NCI-H2029 treated with DMSO at 0.1 percent for 48 hours (cell line): ENCODE results near the gene NOL12.
A peak's percentile ranks its signal among the peaks of the same experiment; 100 is the strongest.
"Not testable (repeated sequence)": the region's sequence is repeated elsewhere in the genome, so short reads cannot be mapped to it uniquely, and the experiment has no call there.

Experiments used
- DNase-seq: peaks from one replicate; lab custom pipeline; 2025; lab: John Stamatoyannopoulos, UW

Gene NOL12, protein sequence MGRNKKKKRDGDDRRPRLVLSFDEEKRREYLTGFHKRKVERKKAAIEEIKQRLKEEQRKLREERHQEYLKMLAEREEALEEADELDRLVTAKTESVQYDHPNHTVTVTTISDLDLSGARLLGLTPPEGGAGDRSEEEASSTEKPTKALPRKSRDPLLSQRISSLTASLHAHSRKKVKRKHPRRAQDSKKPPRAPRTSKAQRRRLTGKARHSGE

DNA sequence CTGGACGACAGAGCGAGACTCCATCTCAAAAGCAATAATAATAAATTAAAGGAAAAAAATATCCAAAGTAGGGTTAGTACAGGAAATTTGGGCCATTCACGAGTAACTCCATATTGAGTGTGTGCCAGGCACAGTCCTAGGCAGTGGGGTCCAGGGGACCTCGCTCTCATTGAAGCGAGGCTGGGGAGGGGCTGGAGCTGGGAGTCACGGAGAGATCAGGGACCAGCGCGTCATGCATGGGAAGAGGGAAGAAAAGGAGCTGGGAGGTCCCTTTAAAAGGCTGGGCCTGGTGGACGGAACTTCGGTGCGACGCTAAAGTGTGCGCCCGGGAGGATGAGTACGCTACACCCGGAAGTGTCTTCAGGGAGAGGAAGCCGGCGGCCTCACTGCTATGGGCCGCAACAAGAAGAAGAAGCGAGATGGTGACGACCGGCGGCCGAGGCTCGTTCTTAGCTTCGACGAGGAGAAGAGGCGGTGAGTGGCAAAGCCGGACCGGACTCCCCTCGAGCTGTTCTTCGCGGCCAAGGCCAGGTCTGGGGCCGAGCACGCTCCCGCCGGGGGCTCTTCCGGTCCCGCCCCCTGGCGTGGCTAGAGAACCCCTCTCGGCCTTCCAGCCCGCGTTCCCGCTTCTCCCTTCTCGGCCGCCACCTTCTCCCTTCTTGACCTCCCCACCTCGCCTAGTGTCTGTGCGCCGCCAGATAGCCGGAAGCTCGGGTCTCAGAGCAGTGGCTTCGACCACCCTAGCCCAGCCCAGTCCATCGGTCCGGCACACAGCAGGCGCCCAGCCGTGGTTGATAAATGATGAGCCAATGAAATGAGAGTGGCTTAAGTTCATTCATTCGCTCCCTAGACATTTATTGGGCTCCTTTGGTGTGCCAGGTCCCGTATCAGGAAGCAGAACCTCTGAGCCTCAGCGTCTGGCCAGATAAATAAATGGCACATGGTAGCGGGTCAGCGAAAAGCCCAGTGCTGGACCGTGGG lies at the start of gene NOL12:
TSS of gene NOL12 (plus strand) at position 342 of the 981 bp plus-strand sequence. CDS start at position 392, 50 bp downstream.
- peak; percentile 44 for DNase-seq

- no peak for DNase-seq
Measured at GRCh38 chr22:37636949-37637273, 49.2 kb upstream of the NOL12 start.

DNA sequence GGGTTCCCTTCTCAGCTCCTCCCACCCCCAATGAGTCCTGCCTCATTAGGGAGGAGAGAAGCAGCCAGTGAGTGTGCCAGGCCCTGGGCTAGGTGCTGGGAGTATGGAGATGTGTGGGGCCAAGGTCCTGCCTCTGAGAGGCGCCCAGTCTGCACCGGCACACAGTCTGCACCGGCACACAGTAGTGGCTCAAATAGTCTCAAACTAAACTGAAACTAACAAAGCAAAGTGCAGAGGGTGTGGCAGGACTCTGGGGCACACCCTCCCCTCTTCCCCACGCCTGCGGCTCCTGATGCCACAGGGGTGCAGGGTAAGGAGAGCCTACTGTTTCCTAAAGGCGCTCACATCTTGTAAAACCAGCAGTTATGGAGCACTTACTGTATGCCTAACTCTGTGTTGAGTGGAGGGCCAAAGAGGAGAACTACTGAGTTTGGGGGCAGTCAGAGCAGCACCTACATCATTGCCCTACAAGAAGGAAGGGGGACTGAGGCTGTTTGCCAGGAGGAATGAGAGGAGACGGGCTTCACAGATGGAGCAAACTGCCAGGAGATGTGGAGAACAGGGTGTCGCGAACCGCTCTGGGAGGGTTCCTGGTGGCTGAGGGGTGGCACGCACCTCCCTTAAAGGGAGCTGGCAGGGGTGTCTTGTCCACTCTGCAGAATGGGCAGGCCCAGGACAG lies 47.6 kb upstream of the NOL12 start:
- no peak for DNase-seq

GRCh38 chr22:37639070-37639760 lies 46.9 kb upstream of the NOL12 start, which contains the start of gene SH3BP1:
Gene SH3BP1, plus strand, starts transcription at chr22:37639669. Its CDS starts 119 bp downstream, at chr22:37639788.
- DNase-seq: no peak

- no peak for DNase-seq
Measured at GRCh38 chr22:37639771-37640590, 46.2 kb upstream of the NOL12 start.

DNA sequence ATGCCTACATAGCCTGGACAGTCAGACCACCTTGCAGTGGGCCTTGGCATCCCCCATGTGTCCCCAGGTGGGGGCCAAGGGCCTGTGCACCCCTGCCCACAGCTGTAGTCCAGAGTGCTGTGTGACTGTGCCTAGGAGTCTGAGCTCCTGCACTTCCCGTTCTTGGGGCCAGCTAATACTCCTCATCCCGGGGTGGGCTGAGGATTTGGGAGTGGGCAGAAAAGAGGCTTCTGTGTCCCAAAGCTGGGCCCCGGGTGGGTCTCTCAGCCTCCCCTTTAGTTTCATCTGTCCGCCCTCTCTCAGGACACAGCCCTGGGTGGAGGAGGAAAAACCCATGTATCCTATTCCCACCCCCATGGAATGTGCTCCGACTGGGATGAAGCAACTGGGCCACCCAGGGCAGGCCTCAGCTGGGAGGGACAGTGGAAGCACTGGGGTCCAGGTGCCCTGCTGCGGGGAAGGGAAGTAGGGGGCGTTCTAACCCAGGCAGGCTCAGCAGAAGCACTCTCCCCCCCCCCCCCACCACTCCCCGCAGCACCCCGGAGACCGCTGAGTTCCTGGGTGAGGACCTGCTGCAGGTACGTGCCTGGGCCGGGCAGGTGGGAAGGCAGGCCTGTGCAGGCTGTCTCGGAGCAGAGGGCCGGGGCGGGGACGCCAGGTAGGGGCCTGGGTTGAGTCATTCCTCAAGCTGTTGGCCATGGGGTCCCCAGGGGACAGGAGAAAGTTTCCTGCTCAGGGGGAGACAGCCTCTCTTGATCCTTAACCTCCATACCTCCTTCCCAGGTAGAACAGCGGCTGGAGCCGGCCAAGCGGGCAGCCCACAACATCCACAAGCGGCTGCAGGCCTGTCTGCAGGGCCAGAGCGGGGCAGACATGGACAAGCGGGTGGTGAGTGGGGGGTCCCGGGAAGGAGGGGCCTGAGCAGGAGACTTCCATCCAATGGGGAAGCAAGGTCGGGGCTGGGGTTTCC lies 45.3 kb upstream of the NOL12 start:
- DNase-seq: no peak

- DNase-seq: no peak
Measured at GRCh38 chr22:37641561-37641949, 44.6 kb upstream of the NOL12 start.

- DNase-seq: peak; percentile 5
Measured at GRCh38 chr22:37643225-37643847, 42.8 kb upstream of the NOL12 start.

DNA sequence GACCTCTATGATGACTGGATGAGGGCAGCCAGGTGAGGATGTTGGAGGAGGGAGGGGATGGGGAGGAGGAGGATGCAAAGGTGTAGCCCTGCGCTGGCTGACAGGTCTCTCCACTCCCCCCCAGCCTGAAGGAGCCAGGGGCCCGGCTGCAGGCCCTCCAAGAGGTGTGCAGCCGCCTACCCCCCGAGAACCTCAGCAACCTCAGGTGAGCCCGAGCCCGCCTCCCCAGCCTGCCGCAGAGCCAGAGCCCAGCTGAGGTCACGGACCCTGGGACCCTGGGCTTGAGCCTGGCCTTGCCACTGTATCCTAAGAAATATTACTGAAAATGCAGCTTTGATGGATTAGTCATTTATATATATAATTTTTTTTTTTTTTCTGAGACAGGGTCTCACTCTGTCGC lies 38.8 kb upstream of the NOL12 start:
- DNase-seq: no peak

DNA sequence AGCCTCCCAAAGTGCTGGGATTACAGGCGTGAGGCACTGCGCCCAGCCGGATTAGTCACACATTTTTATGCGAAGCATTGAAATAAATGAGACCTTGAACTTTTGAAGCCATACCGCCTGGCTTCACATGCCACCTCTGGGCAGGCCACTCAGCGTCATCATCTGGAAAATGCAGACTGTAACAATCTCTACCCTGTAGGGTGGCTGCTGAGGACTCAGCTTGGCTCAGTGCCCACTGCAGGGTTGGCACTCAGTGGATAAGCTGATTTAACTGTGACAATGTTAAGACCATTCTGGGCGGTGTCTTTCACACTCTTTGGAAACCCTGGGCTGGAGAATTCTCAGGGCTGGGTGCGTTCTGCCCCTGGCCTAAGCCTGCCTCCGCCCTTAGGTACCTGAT lies 38.2 kb upstream of the NOL12 start:
- no peak for DNase-seq

GRCh38 chr22:37650463-37651136 lies 35.5 kb upstream of the NOL12 start:
- no peak for DNase-seq

DNA sequence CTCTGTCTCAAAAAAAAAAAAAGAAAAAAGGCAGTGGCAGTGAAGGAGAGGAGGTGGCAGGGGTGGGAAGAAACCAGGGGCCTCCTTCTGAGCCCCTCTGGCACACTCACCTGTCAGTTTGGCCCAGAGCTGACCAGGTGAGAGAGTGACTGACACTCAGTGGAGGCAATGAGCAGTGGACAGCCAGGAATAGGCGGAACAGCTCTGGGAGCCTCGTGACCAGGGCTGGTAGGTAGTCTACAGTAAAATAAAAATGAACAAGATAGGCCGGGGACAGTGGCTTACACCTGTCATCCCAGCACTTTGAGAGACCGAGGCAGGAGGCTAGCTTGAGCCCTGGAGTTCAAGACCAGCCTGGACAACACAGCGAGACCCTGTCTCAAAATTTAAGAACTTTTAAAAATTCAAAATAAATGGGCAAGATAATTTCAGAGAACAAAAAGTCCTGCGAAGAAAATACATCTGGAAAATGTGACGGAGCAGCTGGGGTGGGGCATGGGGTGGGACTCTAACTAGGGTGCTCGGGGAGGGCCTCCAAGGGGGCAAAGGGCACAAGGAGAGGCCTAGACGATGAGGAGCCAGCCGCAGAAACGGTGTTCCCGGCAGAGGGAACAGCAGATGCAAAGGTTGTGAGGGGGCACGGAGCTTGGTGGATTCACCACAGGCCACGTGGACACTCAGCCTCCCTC lies 31.4 kb upstream of the NOL12 start:
- no peak for DNase-seq

DNA sequence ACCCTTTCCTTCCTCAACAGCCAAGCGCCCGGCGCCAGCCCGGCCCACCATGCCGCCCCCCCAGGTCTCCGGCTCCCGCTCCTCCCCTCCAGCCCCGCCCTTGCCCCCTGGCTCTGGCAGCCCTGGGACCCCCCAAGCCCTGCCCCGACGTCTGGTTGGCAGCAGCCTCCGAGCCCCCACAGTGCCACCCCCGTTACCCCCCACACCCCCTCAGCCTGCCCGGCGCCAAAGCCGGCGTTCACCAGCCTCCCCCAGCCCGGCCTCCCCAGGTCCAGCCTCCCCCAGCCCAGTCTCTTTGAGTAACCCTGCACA lies 30.9 kb upstream of the NOL12 start:
- DNase-seq: no peak

GRCh38 chr22:37656583-37656982 lies 29.6 kb upstream of the NOL12 start:
- not testable (repeated sequence) for DNase-seq

DNA sequence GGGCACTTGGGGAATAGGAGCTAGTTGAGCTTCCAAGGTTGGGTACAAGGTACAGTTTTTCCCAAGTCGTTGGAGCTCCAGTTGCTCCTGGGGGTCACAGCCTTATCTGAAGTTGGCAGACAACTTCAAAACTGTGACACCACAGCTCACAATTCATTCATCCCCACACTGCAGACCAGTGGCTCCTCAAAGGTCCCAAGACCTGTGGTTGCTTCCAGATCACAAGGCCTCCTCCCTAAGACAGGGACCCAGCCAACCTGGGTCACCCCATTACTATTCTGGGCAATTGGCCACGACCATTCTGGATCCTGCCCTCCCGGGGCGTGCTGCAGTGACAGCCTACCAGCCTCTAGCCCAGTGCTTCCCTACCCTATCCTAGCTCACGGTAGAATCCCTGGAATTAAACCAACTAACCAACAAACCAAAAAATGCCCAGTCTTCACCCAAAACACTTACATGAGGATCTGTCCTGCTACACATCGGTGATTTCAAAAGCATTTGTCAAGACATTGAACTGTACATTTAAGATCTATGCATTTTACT lies 28.5 kb upstream of the NOL12 start:
- DNase-seq: no peak

DNA sequence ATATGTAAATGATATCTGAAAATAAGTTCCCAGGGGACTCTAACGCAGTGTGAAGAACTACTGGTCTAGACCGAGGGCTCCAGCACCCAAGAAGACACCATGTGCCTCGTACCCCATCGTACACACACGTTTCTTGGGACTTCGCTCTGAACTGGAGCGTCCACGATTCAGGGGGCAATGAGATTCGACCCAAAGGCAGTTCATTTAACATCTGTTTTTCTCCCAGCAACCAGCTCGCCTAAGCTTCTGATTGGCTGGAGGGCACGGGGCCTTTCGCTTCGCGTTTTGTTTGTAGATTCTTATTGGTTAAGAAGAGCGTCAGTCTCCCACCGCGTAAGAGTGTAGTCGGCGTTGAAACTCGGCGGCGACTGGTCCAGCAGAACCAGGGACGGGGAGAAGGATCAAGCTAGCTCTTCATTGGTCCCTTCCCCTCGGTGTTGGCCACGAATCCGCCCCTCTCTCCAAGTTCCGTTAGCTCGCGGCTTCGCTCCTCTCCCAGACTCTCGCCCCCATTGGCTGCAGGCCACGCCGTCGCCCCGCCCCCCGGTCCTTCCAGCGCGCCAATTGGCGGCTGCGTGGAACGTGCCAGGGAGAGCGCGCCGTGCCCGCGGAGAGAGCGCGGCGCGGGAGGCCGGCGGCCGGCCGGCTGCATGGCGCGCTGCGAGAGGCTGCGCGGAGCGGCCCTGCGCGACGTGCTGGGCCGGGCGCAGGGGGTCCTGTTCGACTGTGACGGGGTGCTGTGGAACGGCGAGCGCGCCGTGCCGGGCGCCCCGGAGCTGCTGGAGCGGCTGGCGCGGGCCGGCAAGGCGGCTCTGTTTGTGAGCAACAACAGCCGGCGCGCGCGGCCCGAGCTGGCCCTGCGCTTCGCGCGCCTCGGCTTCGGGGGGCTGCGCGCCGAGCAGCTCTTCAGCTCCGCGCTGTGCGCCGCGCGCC lies 27.7 kb upstream of the NOL12 start, which contains the start of gene PDXP:
TSS of gene PDXP (plus strand) at position 591 of the 933 bp plus-strand sequence. CDS start at position 651, 60 bp downstream.
- peak; percentile 91 for DNase-seq
